Muscle of back (tissue), 11 donors: Measurements from ENCODE around the gene ARAP1. TPM values are rescaled to one million over a fixed set of nuclear protein-coding genes. Genes with fewer than 3 reads are reported as not detected.

ENCODE experiments used
- DNase-seq, 3 donors: peaks; one replicate each; pipeline versions ENCODE4 v3.0.0 to v3.0.0-alpha.2; 2013
- polyA plus RNA-seq, 10 donors: library from polyadenylated mRNA; unstranded; fragments of 120-200 nt; gene quantifications; one replicate each; pipeline ENCODE4 v1.2.1, GENCODE V29; 2013; ENCODE audit not compliant: insufficient read length in 10 of 10

ARAP1 gene
- polyA plus RNA-seq, 10 donors, result 48.1 to 73.3 (median 57.5) TPM

GRCh38 chr11:72641522-72642042, 110.6 kb downstream of the ARAP1 start:
- DNase-seq, result no peak

- no peak for DNase-seq
Measured at GRCh38 chr11:72639502-72640375, 112.5 kb downstream of the ARAP1 start.

GRCh38 chr11:72637926-72638325, 114.3 kb downstream of the ARAP1 start:
- DNase-seq, result no peak

GRCh38 chr11:72637198-72637597, 115.0 kb downstream of the ARAP1 start:
- DNase-seq, result no peak

GRCh38 chr11:72636376-72636775, 115.8 kb downstream of the ARAP1 start:
- DNase-seq, result no peak

- no peak for DNase-seq
Measured at GRCh38 chr11:72635933-72636332, 116.3 kb downstream of the ARAP1 start.

- DNase-seq, result no peak
Measured at GRCh38 chr11:72635309-72635915, 116.8 kb downstream of the ARAP1 start.

Other genes with a start within 250 kb of the ARAP1 start
- 10 to 100 TPM; 10.3 to 25.0 (median 17.9) TPM for gene PDE2A, start 78.0 kb downstream of the ARAP1 start, polyA plus RNA-seq
- gene STARD10, start 41.6 kb upstream of the ARAP1 start, polyA plus RNA-seq, result 10 to 100 TPM; 36.9 to 68.3 (median 46.8) TPM
- gene ATG16L2, start 62.0 kb upstream of the ARAP1 start, polyA plus RNA-seq, result 10 to 100 TPM in 8 of 10 donors, 1 to 10 TPM in 2; 8.8 to 26.0 (median 14.1) TPM